ENCODE data around the gene TAB2. TPM values are rescaled to one million over a fixed set of nuclear protein-coding genes. Genes with fewer than 3 reads are reported as not detected.

TAB2 gene
- total RNA-seq, 1 experiment from 2014 or later = 43.6 TPM

DNA sequence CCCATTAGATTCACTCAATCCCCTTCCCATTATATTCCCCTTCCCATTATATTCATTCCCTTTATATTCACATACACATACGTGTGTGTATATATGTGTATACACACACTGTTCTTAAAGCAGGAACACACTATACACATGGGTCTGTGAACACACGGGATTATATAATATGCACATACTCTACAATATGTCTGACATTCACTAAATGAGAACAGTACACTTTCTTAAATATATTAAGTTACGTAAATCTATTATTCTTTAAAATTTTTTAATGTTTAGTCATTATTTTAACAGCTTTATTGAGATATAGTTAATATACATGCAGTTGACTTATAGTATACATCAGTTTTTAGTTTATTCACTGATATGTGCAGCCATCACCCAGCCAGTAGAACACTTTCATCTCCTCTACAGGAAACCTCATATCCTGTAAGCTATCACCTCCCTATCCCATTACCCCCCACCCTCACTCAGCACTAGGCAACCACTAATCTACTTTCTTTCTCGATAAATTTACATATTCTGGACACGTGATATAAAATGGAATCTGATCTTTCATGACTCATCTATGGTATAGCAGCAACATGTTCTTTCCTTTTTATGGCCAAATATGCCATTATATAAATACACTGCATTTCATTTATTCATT lies 68.6 kb downstream of the TAB2 start:
- H3K9me3 ChIP-seq = no peaks in the 10 kb centered on the region
- H3K9me3 Mint-ChIP-seq (ENCODE audit: unreplicated experiment) = no peaks in the 10 kb centered on the region
- intact Hi-C loops (cut with micrococcal nuclease; ENCODE audit: unreplicated experiment) = no loop called here
- DNase-seq = no peak
- H3K36me3 ChIP-seq (ENCODE audit: control insufficient read depth, insufficient read depth, low read length) = no peaks in the 10 kb centered on the region
- H3K4me3 ChIP-seq (ENCODE audit: low read depth, low read length) = no peak overlapping the region
- no peak for TF ChIP-seq CTCF (IDR thresholded peaks at IDR 0.05; ENCODE audit: insufficient read depth in 1 of 2, low read depth in 1 of 2, low read length in 1 of 2, severe bottlenecking in 1 of 2, unreplicated experiment in 1 of 2)
- POLR2A ChIA-PET = no interaction called here
- H3K27me3 Mint-ChIP-seq (ENCODE audit: insufficient read depth, unreplicated experiment) = no peaks in the 10 kb centered on the region
- H3K4me1 Mint-ChIP-seq (ENCODE audit: low read depth, unreplicated experiment) = no peaks in the 10 kb centered on the region
- no peaks in the 10 kb centered on the region for H3K4me1 ChIP-seq
- H3K36me3 Mint-ChIP-seq (ENCODE audit: insufficient read depth, unreplicated experiment) = peaks cover 43% of the 10 kb centered on the region
- H3K4me3 Mint-ChIP-seq (ENCODE audit: unreplicated experiment) = no peak overlapping the region
- H3K27me3 ChIP-seq (replicated peaks; ENCODE audit: control insufficient read depth, insufficient read depth, low read length) = no peaks in the 10 kb centered on the region
- BruUV-seq (replicated peaks) = no TSS peak
- CTCF ChIA-PET = no interaction called here
- no peak overlapping the region for H3K27ac Mint-ChIP-seq (ENCODE audit: unreplicated experiment)

DNA sequence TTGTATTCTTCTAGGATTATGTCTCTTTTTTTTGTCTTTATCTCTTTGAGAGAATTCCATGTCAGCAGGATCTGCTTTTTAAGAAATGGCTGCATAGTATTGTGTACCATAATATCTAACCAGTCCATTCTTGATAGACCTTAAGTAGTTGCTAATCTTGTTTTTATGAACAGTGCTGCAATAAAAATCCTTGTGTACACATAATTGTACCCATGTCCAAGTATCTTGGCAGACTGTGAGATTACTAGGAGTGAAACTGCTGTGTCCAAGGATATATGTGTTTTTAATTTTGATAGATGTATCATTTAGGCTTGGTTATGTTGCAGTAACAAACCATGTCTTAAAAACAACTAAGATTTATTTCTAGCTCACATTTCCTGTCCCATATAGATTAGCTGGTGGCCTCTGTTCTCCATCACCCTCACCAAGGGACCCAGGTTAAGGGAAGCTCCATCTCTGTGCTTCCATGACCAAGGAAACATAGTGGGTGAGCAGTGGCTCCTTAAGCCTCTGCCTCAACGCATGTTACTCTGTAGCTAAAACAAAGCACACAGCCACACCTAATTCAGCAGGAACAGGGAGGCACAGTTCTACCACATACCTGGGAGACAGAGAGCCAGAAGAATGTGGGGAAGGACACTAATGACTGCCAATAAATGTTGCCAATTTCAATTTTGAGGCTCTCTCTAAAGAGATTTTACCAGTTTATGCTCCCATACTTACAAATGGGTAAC lies 70.4 kb downstream of the TAB2 start:
- POLR2A ChIA-PET = interaction anchor here (0.6 kb wide), 1 partner anchor 63 kb away, joined by 7 read pairs; no protein-coding TSS in a partner anchor
- Mint-ChIP-seq H3K36me3 (ENCODE audit: insufficient read depth, unreplicated experiment) (peaks cover 46% of the 10 kb centered on the region), H3K4me1 (ENCODE audit: low read depth, unreplicated experiment) (no peaks in the 10 kb centered on the region), H3K4me3 (ENCODE audit: unreplicated experiment) (no peak overlapping the region), H3K9me3 (ENCODE audit: unreplicated experiment) (no peaks in the 10 kb centered on the region), H3K27ac (ENCODE audit: unreplicated experiment) (no peak overlapping the region), H3K27me3 (ENCODE audit: insufficient read depth, unreplicated experiment) (no peaks in the 10 kb centered on the region)
- TF ChIP-seq CTCF (IDR thresholded peaks at IDR 0.05; ENCODE audit: insufficient read depth in 1 of 2, low read depth in 1 of 2, low read length in 1 of 2, severe bottlenecking in 1 of 2, unreplicated experiment in 1 of 2) = no peak
- DNase-seq = no peak
- no peaks in the 10 kb centered on the region for H3K9me3 ChIP-seq
- CTCF ChIA-PET = no interaction called here
- BruUV-seq (replicated peaks) = no TSS peak
- 0 out of 2 replicates have a peak, but pooled peaks cover 1% of the 10 kb centered on the region for H3K36me3 ChIP-seq (ENCODE audit: control insufficient read depth, insufficient read depth, low read length)
- H3K4me3 ChIP-seq (ENCODE audit: low read depth, low read length) = no peak overlapping the region
- no peaks in the 10 kb centered on the region for H3K4me1 ChIP-seq
- intact Hi-C loops (cut with micrococcal nuclease; ENCODE audit: unreplicated experiment) = no loop called here
- H3K27me3 ChIP-seq (replicated peaks; ENCODE audit: control insufficient read depth, insufficient read depth, low read length) = no peaks in the 10 kb centered on the region

- Mint-ChIP-seq H3K4me3 (ENCODE audit: unreplicated experiment) (no peak overlapping the region), H3K4me1 (ENCODE audit: low read depth, unreplicated experiment) (no peaks in the 10 kb centered on the region), H3K9me3 (ENCODE audit: unreplicated experiment) (no peaks in the 10 kb centered on the region), H3K36me3 (ENCODE audit: insufficient read depth, unreplicated experiment) (peaks cover 35% of the 10 kb centered on the region), H3K27me3 (ENCODE audit: insufficient read depth, unreplicated experiment) (no peaks in the 10 kb centered on the region), H3K27ac (ENCODE audit: unreplicated experiment) (no peak overlapping the region)
- Histone ChIP-seq H3K9me3 (no peaks in the 10 kb centered on the region), H3K4me3 (ENCODE audit: low read depth, low read length) (no peak overlapping the region), H3K36me3 (ENCODE audit: control insufficient read depth, insufficient read depth, low read length) (0 out of 2 replicates have a peak, but pooled peaks cover 1% of the 10 kb centered on the region), H3K27me3 (replicated peaks; ENCODE audit: control insufficient read depth, insufficient read depth, low read length) (no peaks in the 10 kb centered on the region), H3K4me1 (no peaks in the 10 kb centered on the region)
- no peak for DNase-seq
- ChIA-PET CTCF (no interaction called here), POLR2A (no interaction called here)
- TF ChIP-seq CTCF (IDR thresholded peaks at IDR 0.05; ENCODE audit: insufficient read depth in 1 of 2, low read depth in 1 of 2, low read length in 1 of 2, severe bottlenecking in 1 of 2, unreplicated experiment in 1 of 2) = no peak
- intact Hi-C loops (cut with micrococcal nuclease; ENCODE audit: unreplicated experiment) = no loop called here
- BruUV-seq (replicated peaks) = no TSS peak
Measured at GRCh38 chr6:149389509-149390297, 72.2 kb downstream of the TAB2 start.

Measured in Caco-2 (cell line).